ENCODE measurements around the gene SNCG.
A peak's percentile ranks its signal among the peaks of the same experiment; 100 is the strongest.

Gene SNCG

DNA sequence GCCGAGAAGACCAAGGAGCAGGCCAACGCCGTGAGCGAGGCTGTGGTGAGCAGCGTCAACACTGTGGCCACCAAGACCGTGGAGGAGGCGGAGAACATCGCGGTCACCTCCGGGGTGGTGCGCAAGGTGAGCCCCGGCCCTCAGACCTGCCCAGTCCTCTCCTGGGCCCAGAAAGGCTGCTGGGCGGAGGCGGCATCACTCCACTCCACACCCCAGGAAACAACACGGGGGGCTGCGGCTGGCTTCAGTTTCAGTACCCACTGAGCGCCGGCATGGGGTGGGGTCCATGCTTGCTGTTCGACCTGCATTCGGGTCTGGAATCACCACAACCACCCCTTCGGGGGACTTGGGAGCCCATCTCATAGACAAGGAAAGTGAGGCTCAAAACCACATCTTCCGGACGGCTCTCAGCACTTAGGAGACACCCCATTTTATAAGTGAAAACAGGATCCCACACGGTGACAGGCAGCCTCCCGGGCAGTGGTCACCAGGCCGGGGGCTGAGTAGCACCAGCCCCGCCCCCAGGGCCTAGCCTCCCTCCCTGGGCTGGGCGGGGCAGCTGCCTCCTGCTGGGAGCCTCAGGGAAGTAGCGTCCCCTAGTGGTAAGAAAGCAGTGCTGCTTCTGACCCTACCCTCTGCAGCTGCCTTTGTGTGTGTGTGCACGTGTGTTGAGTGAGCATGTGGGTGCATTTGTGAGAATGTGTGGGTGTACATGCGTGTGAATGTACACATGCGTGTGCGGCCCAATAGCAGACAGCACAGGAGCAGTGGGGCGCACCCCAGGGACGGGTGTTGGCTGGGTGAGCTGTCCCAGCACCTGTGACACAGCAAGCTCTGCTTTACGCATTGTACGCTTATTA, 1.8 kb downstream of the SNCG start:
- DNase-seq (ENCODE audit: low read depth in 1 of 2, low spot score in 1 of 2): no peak

DNA sequence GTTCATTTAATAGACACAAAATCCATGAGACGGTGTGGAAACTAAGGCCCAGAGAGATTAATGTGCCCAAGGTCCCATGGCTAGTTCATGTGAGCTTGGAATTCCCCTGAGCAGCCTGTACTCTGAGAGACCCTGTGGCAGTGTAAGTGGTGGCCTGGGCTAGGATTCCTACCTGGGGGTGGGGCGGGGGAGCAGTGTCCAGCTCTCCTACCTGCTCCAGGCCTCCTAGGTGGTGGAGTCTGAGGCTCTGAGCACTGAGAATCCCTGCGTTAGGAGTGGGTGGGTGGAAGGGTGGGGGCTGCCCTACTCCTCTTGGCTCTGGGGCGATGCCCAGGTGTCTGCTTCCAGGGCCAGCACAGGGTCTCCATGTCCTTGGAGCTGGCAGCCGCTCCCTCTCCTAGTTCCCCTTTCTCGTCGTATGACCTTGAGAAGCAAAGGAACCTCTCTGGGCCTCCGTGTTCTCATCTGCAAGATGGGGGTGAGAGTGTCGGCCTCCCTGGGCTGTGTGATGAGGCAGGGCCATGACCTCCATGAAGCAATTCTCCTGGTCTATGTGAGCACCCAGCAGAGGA, 2.5 kb downstream of the SNCG start:
- no peak for DNase-seq (ENCODE audit: low read depth in 1 of 2, low spot score in 1 of 2)

DNA sequence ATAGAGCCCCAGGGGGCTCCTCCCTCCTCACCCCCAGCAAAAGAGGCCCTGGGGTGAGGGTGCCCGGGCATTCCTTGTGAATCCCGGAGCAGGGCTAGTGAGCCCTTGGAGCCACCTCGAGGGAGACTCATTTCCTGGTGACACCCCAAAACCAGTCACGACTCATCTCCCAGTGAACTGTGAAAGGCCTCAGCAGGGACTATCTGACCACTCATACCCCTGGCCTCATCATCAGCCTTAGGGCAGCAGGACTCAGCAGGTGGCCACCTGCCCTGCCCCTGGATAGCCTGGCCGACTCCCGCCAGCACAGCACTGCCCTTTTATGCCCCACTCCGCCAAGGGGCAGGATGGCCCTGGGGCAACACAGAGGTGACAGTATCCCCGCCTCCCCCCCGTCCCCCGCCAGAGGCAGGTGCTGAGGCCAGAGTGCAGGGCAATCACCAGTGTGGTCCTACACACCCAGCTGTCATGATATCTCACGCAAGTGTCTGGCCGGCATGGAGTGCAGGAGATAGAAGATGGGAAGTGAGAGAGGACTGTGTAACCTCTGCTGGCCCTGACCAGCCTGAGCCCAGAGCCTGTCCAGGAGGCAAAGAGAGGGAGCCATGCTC, 3.2 kb downstream of the SNCG start:
- no peak for DNase-seq (ENCODE audit: low read depth in 1 of 2, low spot score in 1 of 2)

DNA sequence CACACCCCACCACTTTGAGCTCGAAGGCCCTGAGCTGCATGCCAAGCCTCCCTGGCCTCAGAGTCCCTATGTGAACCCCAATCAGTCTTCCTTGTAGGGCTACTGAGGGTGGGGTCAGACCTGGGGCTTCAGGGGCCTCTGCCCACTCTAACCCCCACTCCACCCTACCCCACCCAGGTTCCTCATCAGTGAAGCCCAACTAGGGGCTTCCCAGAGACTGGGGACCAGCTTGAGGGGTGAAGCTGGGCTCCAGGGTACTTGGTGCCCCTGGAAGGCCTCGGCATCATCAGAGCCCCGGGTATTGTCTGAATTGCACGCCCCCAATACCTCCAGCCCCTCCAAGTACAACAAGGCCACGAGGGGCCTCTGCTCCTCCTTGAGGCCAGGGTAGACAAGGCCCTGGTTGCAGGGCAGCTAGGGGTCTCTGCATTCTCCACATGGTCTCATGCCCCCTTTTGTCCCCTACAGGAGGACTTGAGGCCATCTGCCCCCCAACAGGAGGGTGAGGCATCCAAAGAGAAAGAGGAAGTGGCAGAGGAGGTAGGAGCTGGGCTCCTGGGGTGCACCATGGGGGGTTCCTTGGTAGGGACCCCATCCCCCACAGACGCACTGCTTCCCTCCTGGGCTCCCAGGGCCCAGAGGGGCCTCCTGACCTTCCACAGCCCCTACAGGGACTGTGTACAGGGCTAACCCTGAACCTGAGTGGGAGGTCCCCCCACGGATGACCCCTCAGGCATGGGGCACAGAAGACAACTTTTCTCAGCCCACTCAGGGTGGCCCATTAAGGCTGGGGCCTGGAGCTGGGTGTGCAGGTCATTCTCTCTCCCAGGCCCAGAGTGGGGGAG, 4.0 kb downstream of the SNCG start:
- no peak for DNase-seq (ENCODE audit: low read depth in 1 of 2, low spot score in 1 of 2)

DNA sequence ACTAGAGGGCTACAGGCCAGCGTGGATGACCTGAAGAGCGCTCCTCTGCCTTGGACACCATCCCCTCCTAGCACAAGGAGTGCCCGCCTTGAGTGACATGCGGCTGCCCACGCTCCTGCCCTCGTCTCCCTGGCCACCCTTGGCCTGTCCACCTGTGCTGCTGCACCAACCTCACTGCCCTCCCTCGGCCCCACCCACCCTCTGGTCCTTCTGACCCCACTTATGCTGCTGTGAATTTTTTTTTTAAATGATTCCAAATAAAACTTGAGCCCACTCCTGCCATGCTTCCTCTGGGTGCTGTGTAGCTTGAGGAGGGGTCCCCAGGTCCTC, 4.5 kb downstream of the SNCG start:
- DNase-seq (ENCODE audit: low read depth in 1 of 2, low spot score in 1 of 2): no peak

DNA sequence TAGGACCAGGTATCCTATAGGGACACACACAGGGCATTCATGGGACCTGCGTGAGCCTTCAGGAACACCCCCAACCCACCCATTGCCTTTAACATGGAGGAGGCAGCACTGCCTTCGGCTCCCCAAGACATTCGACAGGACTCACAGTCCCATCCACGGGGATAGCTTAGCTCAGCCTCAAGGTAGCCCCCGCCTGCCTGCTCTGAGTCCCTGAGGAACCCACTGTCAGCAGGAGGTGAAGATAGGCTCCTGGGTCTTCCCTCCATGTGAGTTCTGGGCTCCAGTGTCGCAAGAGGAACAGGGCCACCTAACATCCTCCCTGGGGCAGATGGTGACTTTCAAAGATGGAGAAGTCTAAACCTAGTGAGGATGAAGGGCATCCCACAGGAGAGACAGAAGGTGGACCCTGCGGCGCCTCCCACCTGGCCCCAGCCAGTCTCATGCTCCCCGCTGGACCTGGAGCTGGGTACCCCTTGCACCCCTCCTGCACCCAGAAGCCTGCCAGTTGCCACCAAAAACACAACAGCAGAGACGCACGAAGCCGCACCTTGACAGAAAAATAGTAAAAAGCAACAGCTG, 5.0 kb downstream of the SNCG start:
- DNase-seq (ENCODE audit: low read depth in 1 of 2, low spot score in 1 of 2): peak in 1 of 2 donors; percentile 2

DNA sequence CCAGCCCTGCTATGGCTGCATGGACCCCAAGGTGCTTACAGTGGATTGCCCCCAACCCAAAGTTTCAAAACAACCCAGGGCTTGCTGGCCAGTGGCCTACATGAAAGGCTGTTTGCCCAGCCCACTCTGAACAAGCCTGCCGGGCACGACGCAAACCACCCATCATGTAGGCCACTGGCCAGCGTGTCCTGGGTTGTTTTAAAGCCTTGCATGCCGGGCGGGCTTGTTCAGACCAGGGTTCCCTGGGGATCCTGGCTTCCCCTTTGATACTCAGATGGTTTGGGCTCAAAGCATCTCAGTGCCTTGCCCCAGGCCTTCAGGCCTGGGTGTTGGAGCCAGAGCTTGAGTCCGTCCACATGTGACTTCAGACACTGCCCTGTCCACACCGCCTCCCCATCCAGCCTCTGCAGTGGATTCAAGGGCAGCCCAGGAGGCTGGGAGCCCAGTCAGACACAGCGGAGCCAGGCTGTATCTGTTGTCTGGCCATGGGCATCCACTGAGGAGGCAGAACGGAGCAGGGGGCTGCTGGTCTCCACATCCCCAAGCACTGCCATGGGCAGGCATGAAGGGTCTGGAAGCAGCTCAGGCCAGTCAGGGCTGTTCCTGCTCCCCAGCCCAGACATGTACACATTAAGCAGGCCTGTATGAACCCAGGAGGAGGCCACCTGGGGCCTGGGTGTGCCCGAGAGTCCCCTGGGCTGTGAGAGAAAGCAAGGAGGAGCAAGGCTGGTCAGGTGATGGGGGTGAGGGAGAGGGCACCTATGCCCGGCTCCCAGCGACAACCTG, 5.9 kb downstream of the SNCG start:
- peak in 1 of 2 donors; percentile 2 for DNase-seq (ENCODE audit: low read depth in 1 of 2, low spot score in 1 of 2)

DNA sequence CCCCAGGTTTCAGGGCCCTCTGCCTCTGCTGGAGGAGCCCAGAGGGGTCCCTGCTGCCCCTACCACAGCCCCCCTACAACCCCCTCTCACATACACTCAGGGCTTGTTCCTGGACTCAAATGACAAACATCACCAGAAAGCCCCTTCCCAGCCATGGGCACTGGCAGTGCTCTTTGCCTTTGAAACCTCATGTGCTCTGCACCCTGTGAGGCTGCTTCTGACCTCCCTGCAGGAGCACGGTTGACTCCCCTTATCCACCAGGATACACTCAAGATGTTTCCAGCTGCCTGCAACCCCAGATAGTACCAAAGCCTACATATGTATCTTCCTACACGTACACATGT, 6.4 kb downstream of the SNCG start:
- no peak for DNase-seq (ENCODE audit: low read depth in 1 of 2, low spot score in 1 of 2)

DNA sequence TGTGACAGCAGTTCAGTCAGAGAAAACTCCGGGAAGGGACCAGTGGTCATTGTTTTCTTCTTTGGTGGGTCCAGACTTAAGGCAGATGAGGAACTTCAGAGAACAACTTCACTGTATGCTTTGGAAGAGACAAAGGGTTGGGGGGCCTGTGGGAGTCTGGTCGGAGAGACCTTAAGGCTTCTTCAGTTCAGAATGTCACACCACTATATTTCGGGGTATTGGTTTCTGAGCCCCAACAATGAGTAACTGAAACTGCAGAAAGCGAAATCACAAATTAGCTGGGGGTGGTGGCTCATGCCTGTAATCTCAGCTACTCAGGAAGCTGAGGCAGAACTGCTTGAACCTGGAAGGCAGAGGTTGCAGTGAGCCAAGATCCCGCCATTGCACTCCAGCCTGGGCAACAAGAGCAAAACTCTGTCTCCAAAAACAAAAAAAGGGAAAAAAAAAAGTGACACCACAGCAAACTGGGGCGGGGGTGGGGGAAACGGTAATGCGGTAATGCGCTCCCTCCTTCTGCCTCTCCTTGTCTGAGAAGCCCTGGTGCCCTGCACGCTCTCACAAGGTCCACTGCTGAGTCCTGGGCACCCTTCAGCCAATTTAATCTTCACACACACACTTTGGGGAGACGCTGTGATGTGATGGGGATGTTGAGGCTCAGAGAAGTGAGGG, 7.7 kb downstream of the SNCG start:
- no peak for DNase-seq (ENCODE audit: low read depth in 1 of 2, low spot score in 1 of 2)

DNA sequence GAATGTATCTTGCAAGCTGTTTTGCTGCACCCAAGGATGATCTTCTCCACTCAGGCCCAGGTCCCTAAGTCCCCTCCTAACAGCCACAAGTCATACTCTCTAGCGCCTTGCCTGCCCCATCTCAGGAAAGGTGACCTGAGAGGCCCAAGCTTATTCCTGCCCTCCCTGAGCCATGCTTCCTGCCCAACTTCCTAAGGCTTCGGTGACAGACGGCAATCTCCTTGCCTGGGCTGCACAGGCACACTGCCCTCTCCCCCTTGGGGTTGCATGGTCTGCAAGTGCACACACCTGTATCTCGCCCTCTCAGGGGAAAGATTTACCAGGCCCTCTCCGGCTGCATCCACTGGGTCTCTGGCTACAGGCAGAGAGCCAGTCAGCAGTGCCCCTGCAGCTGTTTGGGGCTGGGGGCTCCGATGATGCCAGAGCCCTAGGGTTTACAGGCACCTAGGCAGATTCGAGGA, 9.1 kb downstream of the SNCG start:
- DNase-seq (ENCODE audit: low read depth in 1 of 2, low spot score in 1 of 2): peak in 1 of 2 donors; percentile 1

DNA sequence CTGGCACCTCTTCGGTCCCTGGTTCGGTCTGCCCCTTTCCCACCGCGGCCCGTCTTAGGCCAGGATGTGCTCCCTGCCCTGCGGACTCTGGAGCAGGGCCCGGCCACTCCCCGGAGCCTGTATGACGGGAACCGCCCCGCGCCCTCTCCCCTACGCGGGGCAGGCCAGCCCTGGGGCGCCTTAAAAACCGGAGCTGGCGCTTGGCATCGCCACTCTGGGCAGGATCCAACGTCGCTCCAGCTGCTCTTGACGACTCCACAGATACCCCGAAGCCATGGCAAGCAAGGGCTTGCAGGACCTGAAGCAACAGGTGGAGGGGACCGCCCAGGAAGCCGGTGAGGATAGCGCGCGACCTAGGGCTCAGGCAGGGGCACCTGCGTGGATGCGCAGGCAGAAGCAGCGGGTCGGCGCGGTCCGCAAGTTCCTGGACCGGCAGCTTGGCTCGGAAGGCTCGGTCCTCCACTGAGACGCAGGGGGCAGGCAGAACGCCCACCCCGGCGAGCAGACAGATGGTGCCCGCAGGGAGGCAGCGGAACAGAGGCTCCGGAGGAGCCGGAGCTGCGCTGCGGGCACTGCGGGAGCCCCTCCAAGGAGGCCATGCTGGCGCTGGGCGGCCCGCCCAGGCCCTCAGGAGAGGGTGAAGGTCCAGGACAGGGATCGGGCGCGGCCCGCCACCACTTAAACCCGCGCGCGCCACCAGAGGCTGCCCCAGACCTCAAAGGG, 10.0 kb downstream of the SNCG start, which contains the start of gene ADIRF:
Gene ADIRF, plus strand, starts transcription at position 212 of the 723 bp plus-strand sequence. Its CDS starts 63 bp downstream, at position 275.
- peak in 1 of 2 donors; percentile 4 for DNase-seq (ENCODE audit: low read depth in 1 of 2, low spot score in 1 of 2)

DNA sequence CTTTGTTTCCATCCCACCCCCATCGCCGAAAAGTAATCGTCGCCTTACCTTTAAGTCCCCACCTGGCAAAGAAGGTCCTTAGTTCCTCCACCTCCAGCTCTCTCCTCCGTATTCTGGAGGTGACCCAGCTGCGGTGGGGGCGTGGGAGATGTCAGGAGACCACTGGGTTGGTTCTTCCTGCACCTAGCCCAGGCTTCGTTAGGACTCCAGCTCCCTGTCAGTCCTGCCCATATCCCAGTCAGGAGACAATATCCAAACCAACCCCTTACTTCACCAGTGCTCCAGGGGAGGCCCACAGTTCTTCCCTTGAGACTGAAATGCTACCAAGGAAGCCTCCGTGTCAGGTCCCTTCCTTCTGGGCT, 10.6 kb downstream of the SNCG start:
- no peak for DNase-seq (ENCODE audit: low read depth in 1 of 2, low spot score in 1 of 2)

DNA sequence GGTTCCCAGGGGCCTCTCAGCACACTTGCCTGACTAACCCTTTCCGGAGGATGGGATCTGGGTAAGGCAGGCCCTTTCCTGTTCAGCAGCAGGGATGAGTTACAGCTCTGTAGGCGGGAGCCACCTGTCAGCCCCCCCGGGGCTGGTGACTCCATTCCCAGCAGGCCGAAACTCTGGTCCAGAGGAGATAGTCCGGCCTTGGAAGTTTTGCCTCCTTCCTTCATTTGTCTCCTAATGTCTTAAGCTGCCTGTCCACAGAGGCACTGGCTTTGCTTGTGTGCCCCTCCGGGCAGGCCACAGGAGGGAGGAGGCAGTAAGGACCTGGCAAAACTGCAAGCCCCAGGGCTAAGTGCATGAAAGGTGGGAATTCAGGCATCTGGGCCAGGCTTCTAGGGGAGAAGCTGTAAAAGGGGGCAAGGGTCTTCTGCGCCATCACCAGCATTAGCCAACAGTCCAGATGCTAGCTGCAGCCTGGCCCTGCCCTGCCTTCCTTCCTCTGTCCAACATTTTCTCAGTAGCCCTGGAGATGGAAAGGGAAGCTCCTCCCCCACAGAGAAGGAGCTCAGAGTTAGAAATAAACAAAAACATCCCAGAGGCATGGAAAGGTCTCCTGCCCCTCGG, 11.1 kb downstream of the SNCG start:
- no peak for DNase-seq (ENCODE audit: low read depth in 1 of 2, low spot score in 1 of 2)

DNA sequence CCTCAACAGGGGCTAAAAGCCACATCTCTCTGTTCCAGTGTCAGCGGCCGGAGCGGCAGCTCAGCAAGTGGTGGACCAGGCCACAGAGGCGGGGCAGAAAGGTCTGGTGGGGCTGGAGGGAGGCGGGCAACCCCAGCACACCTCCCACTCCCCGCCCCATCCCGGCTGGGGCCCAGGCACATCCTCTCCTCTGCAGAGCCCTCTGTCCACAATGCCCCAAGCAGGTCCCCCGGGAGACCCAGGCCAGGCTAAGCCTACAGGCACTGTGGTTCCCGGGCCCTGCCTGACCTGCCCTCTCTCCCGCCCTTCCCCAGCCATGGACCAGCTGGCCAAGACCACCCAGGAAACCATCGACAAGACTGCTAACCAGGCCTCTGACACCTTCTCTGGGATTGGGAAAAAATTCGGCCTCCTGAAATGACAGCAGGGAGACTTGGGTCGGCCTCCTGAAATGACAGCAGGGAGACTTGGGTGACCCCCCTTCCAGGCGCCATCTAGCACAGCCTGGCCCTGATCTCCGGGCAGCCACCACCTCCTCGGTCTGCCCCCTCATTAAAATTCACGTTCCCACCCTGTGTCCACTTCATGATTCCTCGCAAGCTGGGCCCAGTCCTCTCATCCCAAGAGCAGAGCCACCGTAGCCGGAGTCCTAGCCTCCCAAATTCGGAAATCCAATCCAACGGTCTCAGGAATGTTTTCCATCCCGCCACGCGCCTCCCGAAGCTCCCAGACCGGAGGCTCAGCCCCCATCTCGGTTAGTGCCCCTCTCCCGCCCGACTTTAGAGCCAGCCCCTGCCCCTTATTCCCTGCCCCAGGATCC, 12.0 kb downstream of the SNCG start:
- DNase-seq (ENCODE audit: low read depth in 1 of 2, low spot score in 1 of 2): no peak

DNA sequence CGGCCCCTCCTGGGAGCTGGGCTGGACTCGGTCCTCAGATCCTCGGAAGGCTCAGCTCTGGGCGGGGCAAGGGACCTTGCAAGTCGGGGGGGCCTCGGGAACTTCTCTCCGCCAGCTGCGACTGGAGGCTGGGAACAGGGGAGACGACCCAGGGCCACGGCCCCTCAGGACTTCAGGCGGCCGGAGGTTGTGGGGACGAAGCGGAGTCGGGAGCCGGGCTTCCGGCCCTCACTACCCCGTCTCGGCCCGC, 12.5 kb downstream of the SNCG start:
- DNase-seq (ENCODE audit: low read depth in 1 of 2, low spot score in 1 of 2): no peak

DNA sequence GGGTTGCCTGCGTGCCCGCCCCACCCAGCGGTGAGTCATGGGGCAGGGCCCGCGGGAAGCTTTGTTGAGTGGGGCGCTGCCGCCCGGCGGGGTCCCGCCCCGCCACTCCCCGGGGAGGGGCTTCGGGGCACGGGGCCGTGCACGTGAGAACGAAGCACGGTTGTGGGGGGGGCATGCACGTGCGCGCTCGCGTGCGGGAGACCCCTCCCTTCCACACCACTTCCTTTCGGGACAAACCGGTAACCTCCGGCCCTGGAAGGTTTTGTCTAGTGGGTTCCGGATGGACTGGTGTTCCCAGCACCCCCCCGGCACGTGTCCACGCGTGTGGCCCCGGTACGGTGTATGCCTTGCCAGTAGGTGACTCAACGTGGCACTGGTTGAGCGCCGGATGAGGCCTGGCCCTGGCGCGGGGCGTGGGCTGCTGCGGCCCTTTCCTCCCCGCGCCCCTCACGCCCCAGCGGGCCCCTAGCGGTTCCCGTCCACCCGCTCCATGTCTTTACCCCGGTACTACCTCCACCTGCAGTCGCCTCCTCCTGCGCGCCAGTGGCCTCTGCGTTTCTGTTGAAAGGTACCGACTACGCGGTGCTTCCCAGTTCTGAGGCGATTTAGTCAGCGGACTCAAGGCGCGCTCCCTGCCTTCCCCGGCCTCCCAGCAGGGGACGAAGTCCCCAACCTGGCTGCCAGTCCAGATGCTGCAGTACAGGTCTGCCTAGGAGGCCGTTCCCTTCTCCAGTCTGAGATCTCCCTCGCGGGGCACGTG, 13.0 kb downstream of the SNCG start:
- peak; percentile 79 to 82 for DNase-seq (ENCODE audit: low read depth in 1 of 2, low spot score in 1 of 2)

DNA sequence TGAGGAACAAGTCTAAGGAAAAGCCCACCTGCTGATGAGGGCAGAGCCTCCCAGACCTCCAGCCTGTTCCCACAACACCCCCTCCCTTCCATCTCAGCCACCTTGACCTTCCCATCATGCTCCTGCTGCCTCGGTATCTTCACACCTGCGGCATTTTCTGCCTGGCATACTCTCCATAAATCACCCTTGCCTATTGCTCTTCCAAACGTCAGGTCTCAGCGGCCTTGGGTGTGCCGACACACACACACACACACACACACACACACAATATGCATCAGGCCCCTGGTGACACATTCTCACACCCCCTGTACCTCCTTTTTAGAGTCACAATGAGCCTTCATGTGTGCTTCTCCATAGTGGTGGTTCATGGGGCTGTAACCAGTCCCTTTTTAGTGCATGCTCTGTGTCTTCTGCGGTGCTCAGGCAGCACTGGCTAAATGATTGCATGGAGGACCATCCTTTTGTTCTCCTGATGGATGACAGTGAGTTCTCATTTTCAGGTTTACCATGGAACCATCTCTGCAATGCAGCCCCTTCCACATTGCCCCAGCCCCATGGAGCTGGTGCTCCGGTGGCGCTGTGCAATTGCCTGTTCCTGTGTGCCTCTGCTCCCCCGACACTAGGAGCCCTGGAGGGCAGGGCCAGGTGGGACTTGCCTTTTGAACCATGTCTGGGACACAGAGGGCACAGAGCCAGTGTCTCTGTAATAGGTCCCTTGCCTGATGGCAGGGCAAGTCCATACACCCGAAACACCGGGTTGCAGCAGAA, 14.4 kb downstream of the SNCG start:
- no peak for DNase-seq (ENCODE audit: low read depth in 1 of 2, low spot score in 1 of 2)
